ENCODE data around the gene TMEM158.

Gene TMEM158

GRCh38 chr3:45198264-45199260 lies 27.5 kb downstream of the TMEM158 start:
- no peak for DNase-seq

- DNase-seq, result no peak
These were observed 31.3 kb downstream of the TMEM158 start for GRCh38 chr3:45194791-45195190.

GRCh38 chr3:45191924-45192417 lies 34.1 kb downstream of the TMEM158 start:
- no peak for DNase-seq

- no peak for DNase-seq
These were observed 34.7 kb downstream of the TMEM158 start for GRCh38 chr3:45191424-45191823.

- no peak for DNase-seq
These were observed 37.1 kb downstream of the TMEM158 start for GRCh38 chr3:45188719-45189659.

GRCh38 chr3:45187694-45188141 lies 38.4 kb downstream of the TMEM158 start:
- DNase-seq, result no peak

GRCh38 chr3:45186871-45187270 lies 39.2 kb downstream of the TMEM158 start:
- DNase-seq, result no peak

- no peak for DNase-seq
These were observed 40.6 kb downstream of the TMEM158 start for GRCh38 chr3:45185461-45185860.

GRCh38 chr3:45185052-45185451 lies 41.0 kb downstream of the TMEM158 start:
- DNase-seq, result no peak

GRCh38 chr3:45183872-45184262 lies 42.2 kb downstream of the TMEM158 start:
- no peak for DNase-seq

GRCh38 chr3:45182915-45183871 lies 42.9 kb downstream of the TMEM158 start:
- DNase-seq, result no peak

- DNase-seq, result no peak
These were observed 44.6 kb downstream of the TMEM158 start for GRCh38 chr3:45181496-45181895.

GRCh38 chr3:45180899-45181298 lies 45.2 kb downstream of the TMEM158 start:
- no peak for DNase-seq

GRCh38 chr3:45180051-45180450 lies 46.0 kb downstream of the TMEM158 start:
- no peak for DNase-seq

- DNase-seq, result no peak
These were observed 46.9 kb downstream of the TMEM158 start for GRCh38 chr3:45179163-45179562.

- no peak for DNase-seq
These were observed 47.7 kb downstream of the TMEM158 start for GRCh38 chr3:45178183-45179023.

- no peak for DNase-seq
These were observed 49.2 kb downstream of the TMEM158 start for GRCh38 chr3:45176912-45177311.
